ENCODE measurements around the gene ADGRL3.

GRCh38 chr4:61198686-61199085 is 1.4 kb upstream of the ADGRL3 start:
- TF ChIP-seq CREB5 (CRISPR knock-in tag; IDR thresholded peaks at IDR 0.05; ENCODE audit: low read depth) (no peak), TSHZ2 (CRISPR knock-in tag; IDR thresholded peaks at IDR 0.05) (no peak), ZNF70 (CRISPR knock-in tag; IDR thresholded peaks at IDR 0.05) (no peak), ZFP30 (CRISPR knock-in tag; IDR thresholded peaks at IDR 0.05) (no peak), POU6F1 (CRISPR knock-in tag; IDR thresholded peaks at IDR 0.05; ENCODE audit: borderline replicate concordance, low read depth) (no peak), GLIS3 (CRISPR knock-in tag; IDR thresholded peaks at IDR 0.05) (no peak)
